ENCODE measurements around the gene RAD51B. TPM values are rescaled to one million over a fixed set of nuclear protein-coding genes. Genes with fewer than 3 reads are reported as not detected.
A peak's percentile ranks its signal among the peaks of the same experiment; 100 is the strongest.

The RAD51B gene
- total and polyA plus RNA-seq, 9 of the 15 experiments (the other 6 are each of a cell fraction or from before 2014, with no cell fraction given) = 8.5 to 17.3 (median 11.3) TPM

- Histone ChIP-seq H3K27me3 (ENCODE audit: control insufficient read depth in 2 of 2, insufficient read depth in 2 of 2, low read length in 2 of 2) (no peaks in the 10 kb centered on the region), H3K9me1 (ENCODE audit: control insufficient read depth, insufficient read depth, low read length) (no peaks in the 10 kb centered on the region), H3K4me1 (replicated peaks in 1 of 2; ENCODE audit: control insufficient read depth in 2 of 2, insufficient read depth in 2 of 2, low read length in 2 of 2) (no peaks in the 10 kb centered on the region), H2AFZ (ENCODE audit: low read depth, low read length) (no peak overlapping the region), H3K9me3 (replicated peaks; ENCODE audit: control insufficient read depth, insufficient read depth, low read depth, low read length) (no peaks in the 10 kb centered on the region), H3K79me2 (ENCODE audit: control insufficient read depth, insufficient read depth, low read length) (no peaks in the 10 kb centered on the region), H3K9ac (ENCODE audit: insufficient read depth in 1 of 2, low read depth in 2 of 2, low read length in 2 of 2) (no peak overlapping the region), H3K4me3 (no peak overlapping the region), H4K20me1 (replicated peaks; ENCODE audit: control insufficient read depth, insufficient read depth, low read length) (no peaks in the 10 kb centered on the region), H3K27ac (ENCODE audit: extremely low read depth, low read depth, low read length) (no peak overlapping the region), H3K4me2 (ENCODE audit: insufficient read depth, low read length) (no peak overlapping the region), H3K36me3 (ENCODE audit: control insufficient read depth, insufficient read depth, low read length) (no peaks in the 10 kb centered on the region)
- FAIRE-seq (no peak), ATAC-seq (no peak), DNase-seq (ENCODE audit: extremely low read depth in 1 of 4, low spot score in 3 of 4) (no peak)
- 48% methylated on average over 6 of the region's 6 CpGs for WGBS (ENCODE audit: insufficient coverage, low coverage, missing lambda C conversion rate)
- TF ChIP-seq CEBPB (tag; IDR thresholded peaks at IDR 0.05) (peak; percentile 68), ZNF586 (CRISPR knock-in tag; conservative IDR thresholded peaks at IDR 0.05) (no peak), ARID3B (CRISPR knock-in tag; IDR thresholded peaks at IDR 0.05; ENCODE audit: borderline replicate concordance) (no peak), CEBPG (CRISPR knock-in tag; IDR thresholded peaks at IDR 0.05) (no peak), CEBPG (tag; conservative IDR thresholded peaks at IDR 0.05 in 1 of 2, IDR thresholded peaks at IDR 0.05 in 1 of 2) (peak in 1 of 2 experiments; percentile 56; a peak in 2 of 4 replicates), ZNF408 (CRISPR knock-in tag; IDR thresholded peaks at IDR 0.05; ENCODE audit: low read depth) (no peak), ZBTB49 (CRISPR knock-in tag; IDR thresholded peaks at IDR 0.05; ENCODE audit: borderline replicate concordance) (no peak), ZNF695 (CRISPR knock-in tag; IDR thresholded peaks at IDR 0.05) (no peak), HES1 (IDR thresholded peaks at IDR 0.05; ENCODE audit: low read depth) (no peak), STAT5A (IDR thresholded peaks at IDR 0.05; ENCODE audit: borderline replicate concordance, low read length) (no peak), RUNX1 (IDR thresholded peaks at IDR 0.05; ENCODE audit: low read depth) (no peak), ZNF134 (CRISPR knock-in tag; conservative IDR thresholded peaks at IDR 0.05) (no peak)
- in situ Hi-C loops (cut with MboI) (no loop called here), intact Hi-C loops (cut with micrococcal nuclease) (no loop called here)
- POLR2A ChIA-PET = no interaction called here
- no TSS peak for BruUV-seq (replicated peaks)
- CTCF ChIA-PET (ENCODE audit: low intra/inter-chr PET ratio) = no interaction called here
These were observed 564.8 kb downstream of the RAD51B start for GRCh38 chr14:68384335-68384734.

All from K562 (cell line).